H1 (cell line): Measurements from ENCODE around the gene CLDN15. TPM values are rescaled to one million over a fixed set of nuclear protein-coding genes. Genes with fewer than 3 reads are reported as not detected.

Experiments used
- CTCF ChIA-PET: fragments of 300-600 bp; sonication (Branson Sonifier 250); formaldehyde crosslinking; loops from one replicate; lab custom pipeline; 2021; ENCODE audit not compliant: partially characterized antibody; lab: Charles Lee
- POLR2A ChIA-PET: fragments of 300-600 bp; sonication (Branson Sonifier 250); formaldehyde crosslinking; loops from one replicate; lab custom pipeline; 2021; ENCODE audit warnings: inconsistent platforms; ENCODE audit not compliant: partially characterized antibody; lab: Charles Lee
- DNase-seq, 2 experiments: peaks; one replicate each; pipeline versions ENCODE4 v3.0.0 to v3.0.0-alpha.2; 2010 to 2022; ENCODE audit warnings: low spot score in 2 of 2, low read depth in 1 of 2, mixed read lengths in 1 of 2
- FAIRE-seq: peaks from 2 replicates; lab custom pipeline; 2011; peaks lifted over from hg19 to GRCh38; lab: Jason Lieb, UNC
- H2AFZ ChIP-seq: 2 replicates; pipeline ENCODE4 v1.8.1; 2012; ENCODE audit warnings: low read length, inconsistent platforms
- H2AK5ac ChIP-seq: 2 replicates; pipeline ENCODE4 v1.6.1; 2013; ENCODE audit warnings: low read depth, low read length
- H2BK120ac ChIP-seq: replicated peaks from 2 replicates; pipeline ENCODE3; 2013; ENCODE audit warnings: low read depth, low read length, inconsistent platforms
- H2BK12ac ChIP-seq: 2 replicates; pipeline ENCODE4 v1.6.1; 2013; ENCODE audit warnings: low read depth, low read length
- H2BK15ac ChIP-seq: 2 replicates; pipeline ENCODE4 v1.6.1; 2013; ENCODE audit warnings: low read length
- H2BK20ac ChIP-seq: 2 replicates; pipeline ENCODE4 v1.6.1; 2013; ENCODE audit warnings: low read length
- H2BK5ac ChIP-seq: 2 replicates; pipeline ENCODE4 v1.6.1; 2013; ENCODE audit warnings: low read depth, low read length
- H3K14ac ChIP-seq: 2 replicates; pipeline ENCODE4 v1.6.1; 2013; ENCODE audit warnings: inconsistent platforms; ENCODE audit not compliant: insufficient read length
- H3K18ac ChIP-seq: 2 replicates; pipeline ENCODE4 v1.6.1; 2013; ENCODE audit warnings: low read length; ENCODE audit errors: extremely low read depth
- H3K23ac ChIP-seq: 2 replicates; pipeline ENCODE4 v1.6.1; 2013; ENCODE audit warnings: inconsistent platforms; ENCODE audit not compliant: insufficient read length
- H3K23me2 ChIP-seq: 2 replicates; pipeline ENCODE4 v1.6.1; 2013; ENCODE audit warnings: low read depth, low read length
- H3K27ac ChIP-seq: 2 replicates; pipeline ENCODE4 v1.6.1; 2011; ENCODE audit warnings: low read depth, low read length, inconsistent platforms
- H3K27me3 ChIP-seq, 4 experiments: replicated peaks in 1 of 4; 1 replicate in 1 of 4; 2 replicates in 3 of 4; pipeline versions ENCODE4 v1.6.1 to v1.8.1; 2011 to 2013; ENCODE audit warnings: low read length in 3 of 4, mild to moderate bottlenecking in 3 of 4, inconsistent platforms in 2 of 4, mixed read lengths in 2 of 4, moderate library complexity in 1 of 4; ENCODE audit not compliant: control insufficient read depth in 3 of 4, insufficient read depth in 3 of 4; ENCODE audit errors: extremely low read depth in 1 of 4
- H3K36me3 ChIP-seq, 4 experiments: 2 replicates each; pipeline versions ENCODE4 v1.6.1 to v1.8.1; 2011 to 2013; ENCODE audit warnings: mild to moderate bottlenecking in 4 of 4, low read length in 3 of 4, moderate library complexity in 2 of 4, control low read depth in 1 of 4, inconsistent platforms in 1 of 4; ENCODE audit not compliant: insufficient read depth in 4 of 4, control insufficient read depth in 2 of 4
- H3K4ac ChIP-seq: replicated peaks from 2 replicates; pipeline ENCODE3; 2013; ENCODE audit warnings: low read length, low read depth, mixed read lengths, inconsistent platforms; ENCODE audit not compliant: insufficient read length
- H3K4me1 ChIP-seq, 4 experiments: replicated peaks in 1 of 4; 1 replicate in 1 of 4; 2 replicates in 3 of 4; pipeline versions ENCODE4 v1.6.1 to v1.8.1; 2011 to 2013; ENCODE audit warnings: low read length in 3 of 4, inconsistent platforms in 2 of 4, mixed read lengths in 1 of 4; ENCODE audit not compliant: insufficient read depth in 4 of 4, control insufficient read depth in 3 of 4
- H3K4me2 ChIP-seq, 2 experiments: 2 replicates each; pipeline versions ENCODE4 v1.6.1 to v1.8.1; 2011 to 2013; ENCODE audit warnings: low read depth in 2 of 2, low read length in 2 of 2, control low read depth in 1 of 2, inconsistent platforms in 1 of 2, mild to moderate bottlenecking in 1 of 2; ENCODE audit not compliant: insufficient read depth in 1 of 2
- H3K4me3 ChIP-seq, 4 experiments: fragments of 200-600, 300-600 bp in 1 of 4; sonication (generic), shearing (Covaris generic), sonication (Bioruptor Twin) in 1 of 4; 2 replicates each; pipeline versions ENCODE4 v1.5.1 to v1.8.1; 2011 to 2016; ENCODE audit warnings: low read length in 4 of 4, low read depth in 3 of 4, control low read depth in 2 of 4, inconsistent platforms in 2 of 4, mild to moderate bottlenecking in 2 of 4, mixed read lengths in 1 of 4, moderate library complexity in 1 of 4; ENCODE audit not compliant: insufficient read depth in 2 of 4; ENCODE audit errors: extremely low read depth in 1 of 4
- H3K56ac ChIP-seq: replicated peaks from 2 replicates; pipeline ENCODE3; 2013; ENCODE audit warnings: low read depth, mild to moderate bottlenecking, mixed read lengths, low read length, inconsistent platforms; ENCODE audit not compliant: insufficient read length
- H3K79me1 ChIP-seq: 2 replicates; pipeline ENCODE4 v1.6.1; 2013; ENCODE audit warnings: low read depth, low read length, control low read depth
- H3K79me2 ChIP-seq, 2 experiments: 2 replicates each; pipeline versions ENCODE4 v1.6.1 to v1.8.1; 2012 to 2013; ENCODE audit warnings: low read length in 2 of 2, mild to moderate bottlenecking in 2 of 2, inconsistent platforms in 1 of 2; ENCODE audit not compliant: insufficient read depth in 2 of 2, control insufficient read depth in 1 of 2
- H3K9ac ChIP-seq, 4 experiments: replicated peaks in 1 of 4; 1 replicate in 1 of 4; 2 replicates in 3 of 4; pipeline versions ENCODE4 v1.6.1 to v1.8.1; 2011 to 2013; ENCODE audit warnings: low read depth in 3 of 4, low read length in 3 of 4, control low read depth in 2 of 4, mild to moderate bottlenecking in 2 of 4, moderate library complexity in 2 of 4, inconsistent platforms in 1 of 4; ENCODE audit errors: extremely low read depth in 1 of 4
- H3K9me3 ChIP-seq, 2 experiments: 2 replicates each; pipeline versions ENCODE4 v1.6.1 to v1.8.1; 2012 to 2013; ENCODE audit warnings: mild to moderate bottlenecking in 2 of 2, moderate library complexity in 2 of 2, control low read depth in 1 of 2, inconsistent platforms in 1 of 2, low read depth in 1 of 2, low read length in 1 of 2, mixed read lengths in 1 of 2; ENCODE audit not compliant: insufficient read depth in 2 of 2
- H4K20me1 ChIP-seq, 2 experiments: replicated peaks in 1 of 2; 2 replicates each; pipeline versions ENCODE3 to v1.8.1; 2011 to 2013; ENCODE audit warnings: inconsistent platforms in 2 of 2, low read length in 2 of 2, mild to moderate bottlenecking in 1 of 2; ENCODE audit not compliant: insufficient read depth in 2 of 2, control insufficient read depth in 1 of 2
- H4K5ac ChIP-seq: 2 replicates; pipeline ENCODE4 v1.6.1; 2013; ENCODE audit warnings: low read length, low read depth, mixed read lengths, inconsistent platforms; ENCODE audit not compliant: insufficient read length
- H4K8ac ChIP-seq: 2 replicates; pipeline ENCODE4 v1.8.0; 2013; ENCODE audit warnings: mild to moderate bottlenecking, moderate library complexity, low read length, inconsistent platforms; ENCODE audit not compliant: insufficient read depth; ENCODE audit errors: extremely low read depth
- H4K91ac ChIP-seq: replicated peaks from 2 replicates; pipeline ENCODE3; 2013; ENCODE audit warnings: low read length, mixed read lengths, inconsistent platforms; ENCODE audit not compliant: insufficient read length
- CBX5 ChIP-seq: fragments of 300-800, 300-1000 bp; sonication (generic); IDR thresholded peaks from 2 replicates; pipeline ENCODE4 v1.7.1; 2016; ENCODE audit warnings: antibody characterized with exemption, low read length, low read depth
- EGR1 ChIP-seq: IDR thresholded peaks from 2 replicates; pipeline ENCODE4 v1.6.1; 2011; ENCODE audit warnings: low read depth, low read length, borderline replicate concordance
- HDAC6 ChIP-seq: IDR thresholded peaks from one replicate; pipeline ENCODE4 v1.7.1; 2012; ENCODE audit warnings: low read depth, mild to moderate bottlenecking, inconsistent platforms, low read length, moderate library complexity
- JUND ChIP-seq: IDR thresholded peaks from 2 replicates; pipeline ENCODE4 v1.6.1; 2011; ENCODE audit warnings: mild to moderate bottlenecking, improper control_type of control experiment, low read length
- RAD21 ChIP-seq, 2 experiments: IDR thresholded peaks in 1 of 2; conservative IDR thresholded peaks in 1 of 2; 2 replicates each; pipeline ENCODE4 v1.6.1; 2011; ENCODE audit warnings: low read depth in 2 of 2, low read length in 2 of 2, improper control_type of control experiment in 1 of 2, inconsistent platforms in 1 of 2, mild to moderate bottlenecking in 1 of 2, moderate library complexity in 1 of 2
- RBBP5 ChIP-seq: IDR thresholded peaks from 2 replicates; pipeline ENCODE4 v1.7.1; 2012; ENCODE audit warnings: low read depth, mild to moderate bottlenecking, inconsistent platforms, low read length, moderate library complexity, borderline replicate concordance
- SRF ChIP-seq: IDR thresholded peaks from 2 replicates; pipeline ENCODE4 v1.6.1; 2011; ENCODE audit warnings: mild to moderate bottlenecking, low read depth, low read length, moderate library complexity
- TAF7 ChIP-seq: optimal IDR thresholded peaks from 2 replicates; pipeline ENCODE3; 2011; ENCODE audit warnings: low read depth, mild to moderate bottlenecking, inconsistent platforms, low read length, moderate library complexity, borderline replicate concordance
- WGBS, 2 experiments: shearing (Covaris generic) in 1 of 2; methylation state at CpG; one replicate each; pipeline versions ENCODE4 v1.1.6 to v1.1.7; 2013 to 2015; ENCODE audit warnings: low lambda C conversion rate in 2 of 2, mixed read lengths in 2 of 2, inconsistent platforms in 1 of 2, low coverage in 1 of 2, missing lambda C conversion rate in 1 of 2; ENCODE audit not compliant: insufficient replicate concordance in 2 of 2, insufficient coverage in 1 of 2, insufficient read length in 1 of 2; ENCODE audit errors: extremely low coverage in 1 of 2, missing lambda C conversion rate in 1 of 2; 5-methylcytosine and 5-hydroxymethylcytosine counted together
- polyA plus RNA-seq, 7 experiments: library from polyadenylated mRNA; depleted of rRNA in 3 of 7; stranded (reverse) in 5 of 7; unstranded in 2 of 7; fragments of >200 nt in 5 of 7; fragments of 200-250 nt in 2 of 7; gene quantifications; 1 replicate in 5 of 7; 2 replicates in 1 of 7; 4 replicates in 1 of 7; pipeline versions ENCODE4 v1.2.1 to v1.2.3, GENCODE V29; 2011 to 2013; ENCODE audit warnings: missing spikeins in 2 of 7, mixed read lengths in 2 of 7
- total RNA-seq: library from RNA; stranded (reverse); fragmentation: NEBNext Ultra II Directional; extraction: Animal tissue kit (Norgen Biotek cat#: 25700); gene quantifications from 2 replicates; pipeline ENCODE4 v1.2.1, GENCODE V29; 2021
- TF ChIP-seq, protein P1 (sequence below): IDR thresholded peaks from 2 replicates; pipeline ENCODE4 v1.6.1; 2012; ENCODE audit warnings: low read length, inconsistent platforms

CLDN15 gene
- total and polyA plus RNA-seq, 2 of the 8 experiments (the other 6 are each of a cell fraction or from before 2014, with no cell fraction given): 5.5 to 7.6 TPM

- no peak overlapping the region for H3K56ac ChIP-seq
- FAIRE-seq: no peak
- H3K79me2 ChIP-seq: peaks cover 0 to 6% of the 10 kb centered on the region in 2 experiments; a peak in 1 of 4 replicates
- no peak overlapping the region for H2AFZ ChIP-seq
- peaks cover 0 to 5% of the 10 kb centered on the region in 2 experiments for H4K20me1 ChIP-seq
- no peak overlapping the region for H2BK120ac ChIP-seq
- ChIA-PET CTCF (interaction anchor here (0.8 to 3.1 kb wide), 10 partner anchors 9 to 78 kb away, joined by 3 to 16 read pairs (median 4); partner anchors contain the start of genes CLDN15 and FIS1), POLR2A (interaction anchor here (0.6 to 2.3 kb wide), 8 partner anchors 9 to 294 kb away, joined by 3 to 9 read pairs (median 4); partner anchors contain the start of gene CLDN15)
- no peak overlapping the region for H3K18ac ChIP-seq
- peak overlapping the region; percentile 52 for H2BK5ac ChIP-seq
- H2BK12ac ChIP-seq: no peak overlapping the region
- peaks cover 0 to 3% (median 2%) of the 10 kb centered on the region in 4 experiments; a peak in 5 of 7 replicates for H3K4me1 ChIP-seq
- H4K8ac ChIP-seq: no peak overlapping the region
- no peak for DNase-seq
- peaks cover 2 to 9% (median 5%) of the 10 kb centered on the region in 4 experiments; a peak in 6 of 8 replicates for H3K36me3 ChIP-seq
- no peak overlapping the region for H3K14ac ChIP-seq
- peaks cover 11% of the 10 kb centered on the region for H3K23me2 ChIP-seq
- no peak overlapping the region for H3K4me3 ChIP-seq
- no peak overlapping the region for H2BK15ac ChIP-seq
- H3K9ac ChIP-seq: no peak overlapping the region
- no peak overlapping the region for H3K27ac ChIP-seq
- no peak overlapping the region for H2BK20ac ChIP-seq
- no peak overlapping the region for H3K23ac ChIP-seq
- H4K91ac ChIP-seq: no peak overlapping the region
- no peak overlapping the region for H4K5ac ChIP-seq
- H2AK5ac ChIP-seq: no peak overlapping the region
- peaks cover 2% of the 10 kb centered on the region; the same call in 1 of the 2 replicates for H3K79me1 ChIP-seq
- no peak overlapping the region for H3K4me2 ChIP-seq
- no peaks in the 10 kb centered on the region for H3K9me3 ChIP-seq
- 94% methylated on average over 24 of the region's 27 CpGs; no CpG with 5 or more reads in 1 of the 2 experiments for WGBS, 2 experiments
- H3K4ac ChIP-seq: no peak overlapping the region
- no peaks in the 10 kb centered on the region for H3K27me3 ChIP-seq
- TF ChIP-seq JUND (no peak), SRF (no peak), HDAC6 (no peak), EGR1 (no peak), TAF7 (no peak), RAD21 (IDR thresholded peaks at IDR 0.05 in 1 of 2, conservative IDR thresholded peaks at IDR 0.05 in 1 of 2; ENCODE audit: low read depth in 2 of 2, low read length in 2 of 2) (no peak), CBX5 (no peak), RBBP5 (no peak)
- TF ChIP-seq, protein P1, sequence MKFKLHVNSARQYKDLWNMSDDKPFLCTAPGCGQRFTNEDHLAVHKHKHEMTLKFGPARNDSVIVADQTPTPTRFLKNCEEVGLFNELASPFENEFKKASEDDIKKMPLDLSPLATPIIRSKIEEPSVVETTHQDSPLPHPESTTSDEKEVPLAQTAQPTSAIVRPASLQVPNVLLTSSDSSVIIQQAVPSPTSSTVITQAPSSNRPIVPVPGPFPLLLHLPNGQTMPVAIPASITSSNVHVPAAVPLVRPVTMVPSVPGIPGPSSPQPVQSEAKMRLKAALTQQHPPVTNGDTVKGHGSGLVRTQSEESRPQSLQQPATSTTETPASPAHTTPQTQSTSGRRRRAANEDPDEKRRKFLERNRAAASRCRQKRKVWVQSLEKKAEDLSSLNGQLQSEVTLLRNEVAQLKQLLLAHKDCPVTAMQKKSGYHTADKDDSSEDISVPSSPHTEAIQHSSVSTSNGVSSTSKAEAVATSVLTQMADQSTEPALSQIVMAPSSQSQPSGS: no peak
These were observed 15.2 kb downstream of the CLDN15 start for GRCh38 chr7:101222275-101222830.
